Activated CD4-positive, alpha-beta memory T cell treated with anti-CD3 and anti-CD28 coated beads for 36 hours (primary cell): Measurements from ENCODE around the gene CTIF. TPM values are rescaled to one million over a fixed set of nuclear protein-coding genes. Genes with fewer than 3 reads are reported as not detected.
"Not testable (repeated sequence)": the region's sequence is repeated elsewhere in the genome, so short reads cannot be mapped to it uniquely, and the experiment has no call there.

ENCODE experiments used
- CTCF ChIA-PET: fragments of 350-600 bp; sonication (Branson Sonifier 250); formaldehyde crosslinking; loops from one replicate; lab custom pipeline; 2021; ENCODE audit warnings: antibody characterized with exemption, inconsistent platforms; lab: Charles Lee
- POLR2A ChIA-PET: fragments of 350-600 bp; sonication (Branson Sonifier 250); formaldehyde crosslinking; loops from one replicate; lab custom pipeline; 2021; ENCODE audit warnings: antibody characterized with exemption; lab: Charles Lee
- DNase-seq: peaks from one replicate; pipeline ENCODE4 v3.0.0-alpha.2; 2020
- H3K27ac Mint-ChIP-seq: one replicate; pipeline ENCODE4 v1.8.0; 2021; ENCODE audit warnings: mixed read lengths
- H3K27me3 Mint-ChIP-seq: one replicate; pipeline ENCODE4 v1.8.0; 2021; ENCODE audit warnings: mixed read lengths
- H3K36me3 Mint-ChIP-seq: one replicate; pipeline ENCODE4 v1.8.0; 2021; ENCODE audit warnings: mixed read lengths
- H3K4me1 Mint-ChIP-seq: one replicate; pipeline ENCODE4 v1.8.0; 2021; ENCODE audit warnings: low read depth, mixed read lengths
- H3K4me3 Mint-ChIP-seq: one replicate; pipeline ENCODE4 v1.8.0; 2021; ENCODE audit warnings: mild to moderate bottlenecking, mixed read lengths
- H3K9me3 Mint-ChIP-seq: one replicate; pipeline ENCODE4 v1.8.0; 2021; ENCODE audit warnings: mixed read lengths
- intact Hi-C: fragments of 100-400 bp; cut with micrococcal nuclease; formaldehyde crosslinking; loops from one replicate; pipeline ENCODE4 v1.15.1; 2023
- total RNA-seq, 2 experiments: library from RNA; stranded (reverse); gene quantifications; one replicate each; pipeline ENCODE4 v1.2.3, GENCODE V29; 2021

The CTIF gene
- total RNA-seq, 2 experiments from 2014 or later: 4.6 to 5.8 TPM

GRCh38 chr18:48713309-48713708 is 174.5 kb downstream of the CTIF start:
- no peak overlapping the region for H3K4me3 Mint-ChIP-seq
- intact Hi-C loops: no loop called here
- H3K27ac Mint-ChIP-seq: no peak overlapping the region
- no peaks in the 10 kb centered on the region for H3K36me3 Mint-ChIP-seq
- no peaks in the 10 kb centered on the region for H3K4me1 Mint-ChIP-seq
- no peak for DNase-seq
- ChIA-PET CTCF (no interaction called here), POLR2A (no interaction called here)
- H3K27me3 Mint-ChIP-seq: no peaks in the 10 kb centered on the region
- H3K9me3 Mint-ChIP-seq: no peaks in the 10 kb centered on the region

GRCh38 chr18:48714873-48715272 is 176.0 kb downstream of the CTIF start:
- no peak overlapping the region for H3K4me3 Mint-ChIP-seq
- no peak for DNase-seq
- no peaks in the 10 kb centered on the region for H3K9me3 Mint-ChIP-seq
- no peaks in the 10 kb centered on the region for H3K36me3 Mint-ChIP-seq
- H3K27ac Mint-ChIP-seq: no peak overlapping the region
- intact Hi-C loops: no loop called here
- ChIA-PET POLR2A (interaction anchor here (0.7 kb wide), 1 partner anchor 13 kb away, joined by 3 read pairs; no protein-coding TSS in a partner anchor), CTCF (no interaction called here)
- no peaks in the 10 kb centered on the region for H3K27me3 Mint-ChIP-seq
- H3K4me1 Mint-ChIP-seq: no peaks in the 10 kb centered on the region

GRCh38 chr18:48715711-48716361 is 177.0 kb downstream of the CTIF start:
- no peaks in the 10 kb centered on the region for H3K4me1 Mint-ChIP-seq
- no peaks in the 10 kb centered on the region for H3K27me3 Mint-ChIP-seq
- H3K9me3 Mint-ChIP-seq: no peaks in the 10 kb centered on the region
- no peaks in the 10 kb centered on the region for H3K36me3 Mint-ChIP-seq
- intact Hi-C loops: no loop called here
- DNase-seq: no peak
- H3K4me3 Mint-ChIP-seq: no peak overlapping the region
- ChIA-PET CTCF (no interaction called here), POLR2A (interaction anchor here (0.7 kb wide), 1 partner anchor 14 kb away, joined by 3 read pairs; no protein-coding TSS in a partner anchor)
- H3K27ac Mint-ChIP-seq: no peak overlapping the region

GRCh38 chr18:48717227-48717626 is 178.4 kb downstream of the CTIF start:
- intact Hi-C loops, H3K4me3 Mint-ChIP-seq, H3K4me1 Mint-ChIP-seq, H3K36me3 Mint-ChIP-seq, H3K9me3 Mint-ChIP-seq, H3K27ac Mint-ChIP-seq, POLR2A ChIA-PET, CTCF ChIA-PET, H3K27me3 Mint-ChIP-seq, DNase-seq: not testable (repeated sequence)

- CTCF ChIA-PET: no interaction called here
These were observed 179.6 kb downstream of the CTIF start for GRCh38 chr18:48718251-48718959.

GRCh38 chr18:48719388-48719787 is 180.6 kb downstream of the CTIF start:
- ChIA-PET CTCF (interaction anchor here (0.6 kb wide), 1 partner anchor 17 kb away, joined by 3 read pairs; no protein-coding TSS in a partner anchor), POLR2A (no interaction called here)
- Mint-ChIP-seq H3K36me3 (no peaks in the 10 kb centered on the region), H3K9me3 (no peaks in the 10 kb centered on the region), H3K4me1 (no peaks in the 10 kb centered on the region), H3K27me3 (no peaks in the 10 kb centered on the region), H3K27ac (no peak overlapping the region), H3K4me3 (no peak overlapping the region)
- DNase-seq: no peak
- intact Hi-C loops: no loop called here

More at GRCh38 chr18:48718251-48718959, 179.6 kb downstream of the CTIF start:
- Mint-ChIP-seq H3K9me3 (no peaks in the 10 kb centered on the region), H3K27ac (no peak overlapping the region), H3K36me3 (no peaks in the 10 kb centered on the region), H3K4me1 (no peaks in the 10 kb centered on the region), H3K27me3 (no peaks in the 10 kb centered on the region), H3K4me3 (no peak overlapping the region)
- no peak for DNase-seq
- intact Hi-C loops: no loop called here
- POLR2A ChIA-PET: no interaction called here

- Mint-ChIP-seq H3K4me1 (no peaks in the 10 kb centered on the region), H3K4me3 (no peak overlapping the region), H3K36me3 (no peaks in the 10 kb centered on the region), H3K27me3 (no peaks in the 10 kb centered on the region), H3K9me3 (no peaks in the 10 kb centered on the region), H3K27ac (no peak overlapping the region)
- intact Hi-C loops: no loop called here
- CTCF ChIA-PET: no interaction called here
- POLR2A ChIA-PET: no interaction called here
- DNase-seq: no peak
These were observed 181.3 kb downstream of the CTIF start for GRCh38 chr18:48719974-48720654.

- ChIA-PET CTCF (interaction anchor here (1.0 kb wide), 1 partner anchor 56 kb away, joined by 3 read pairs; no protein-coding TSS in a partner anchor), POLR2A (no interaction called here)
- Mint-ChIP-seq H3K36me3 (no peaks in the 10 kb centered on the region), H3K27me3 (no peaks in the 10 kb centered on the region), H3K4me1 (no peaks in the 10 kb centered on the region), H3K9me3 (no peaks in the 10 kb centered on the region), H3K4me3 (no peak overlapping the region), H3K27ac (no peak overlapping the region)
- intact Hi-C loops: no loop called here
- no peak for DNase-seq
These were observed 181.8 kb downstream of the CTIF start for GRCh38 chr18:48720655-48721025.

- no peaks in the 10 kb centered on the region for H3K9me3 Mint-ChIP-seq
- ChIA-PET POLR2A (no interaction called here), CTCF (interaction anchor here (1.0 kb wide), 1 partner anchor 57 kb away, joined by 3 read pairs; no protein-coding TSS in a partner anchor)
- H3K36me3 Mint-ChIP-seq: no peaks in the 10 kb centered on the region
- no peaks in the 10 kb centered on the region for H3K27me3 Mint-ChIP-seq
- H3K27ac Mint-ChIP-seq: no peak overlapping the region
- H3K4me1 Mint-ChIP-seq: no peaks in the 10 kb centered on the region
- no peak for DNase-seq
- no peak overlapping the region for H3K4me3 Mint-ChIP-seq
- intact Hi-C loops: no loop called here
These were observed 182.5 kb downstream of the CTIF start for GRCh38 chr18:48721312-48721711.

- Mint-ChIP-seq H3K9me3 (peaks cover 4% of the 10 kb centered on the region), H3K4me1 (no peaks in the 10 kb centered on the region), H3K27ac (no peak overlapping the region), H3K36me3 (no peaks in the 10 kb centered on the region), H3K27me3 (no peaks in the 10 kb centered on the region), H3K4me3 (no peak overlapping the region)
- ChIA-PET CTCF (no interaction called here), POLR2A (no interaction called here)
- intact Hi-C loops: no loop called here
- no peak for DNase-seq
These were observed 184.2 kb downstream of the CTIF start for GRCh38 chr18:48723016-48723415.

- no peak overlapping the region for H3K27ac Mint-ChIP-seq
- no peaks in the 10 kb centered on the region for H3K27me3 Mint-ChIP-seq
- DNase-seq: no peak
- ChIA-PET POLR2A (no interaction called here), CTCF (no interaction called here)
- H3K4me3 Mint-ChIP-seq: no peak overlapping the region
- H3K9me3 Mint-ChIP-seq: peaks cover 4% of the 10 kb centered on the region
- H3K4me1 Mint-ChIP-seq: no peaks in the 10 kb centered on the region
- H3K36me3 Mint-ChIP-seq: no peaks in the 10 kb centered on the region
- intact Hi-C loops: no loop called here
These were observed 185.0 kb downstream of the CTIF start for GRCh38 chr18:48723837-48724236.

GRCh38 chr18:48724442-48724841 is 185.6 kb downstream of the CTIF start:
- no peak for DNase-seq
- intact Hi-C loops: no loop called here
- no peak overlapping the region for H3K27ac Mint-ChIP-seq
- H3K9me3 Mint-ChIP-seq: peaks cover 4% of the 10 kb centered on the region
- no peaks in the 10 kb centered on the region for H3K4me1 Mint-ChIP-seq
- no peaks in the 10 kb centered on the region for H3K27me3 Mint-ChIP-seq
- H3K4me3 Mint-ChIP-seq: no peak overlapping the region
- ChIA-PET CTCF (no interaction called here), POLR2A (no interaction called here)
- no peaks in the 10 kb centered on the region for H3K36me3 Mint-ChIP-seq
